H1 (cell line): Measurements from ENCODE around the gene FAM151A. TPM values are rescaled to one million over a fixed set of nuclear protein-coding genes. Genes with fewer than 3 reads are reported as not detected.

ENCODE experiments used
- CTCF ChIA-PET: fragments of 300-600 bp; sonication (Branson Sonifier 250); formaldehyde crosslinking; loops from one replicate; lab custom pipeline; 2021; ENCODE audit not compliant: partially characterized antibody; lab: Charles Lee
- POLR2A ChIA-PET: fragments of 300-600 bp; sonication (Branson Sonifier 250); formaldehyde crosslinking; loops from one replicate; lab custom pipeline; 2021; ENCODE audit warnings: inconsistent platforms; ENCODE audit not compliant: partially characterized antibody; lab: Charles Lee
- DNase-seq, 2 experiments: peaks; one replicate each; pipeline versions ENCODE4 v3.0.0 to v3.0.0-alpha.2; 2010 to 2022; ENCODE audit warnings: low spot score in 2 of 2, low read depth in 1 of 2, mixed read lengths in 1 of 2
- FAIRE-seq: peaks from 2 replicates; lab custom pipeline; 2011; peaks lifted over from hg19 to GRCh38; lab: Jason Lieb, UNC
- H2AFZ ChIP-seq: 2 replicates; pipeline ENCODE4 v1.8.1; 2012; ENCODE audit warnings: low read length, inconsistent platforms
- H2AK5ac ChIP-seq: 2 replicates; pipeline ENCODE4 v1.6.1; 2013; ENCODE audit warnings: low read depth, low read length
- H2BK120ac ChIP-seq: replicated peaks from 2 replicates; pipeline ENCODE3; 2013; ENCODE audit warnings: low read depth, low read length, inconsistent platforms
- H2BK12ac ChIP-seq: 2 replicates; pipeline ENCODE4 v1.6.1; 2013; ENCODE audit warnings: low read depth, low read length
- H2BK15ac ChIP-seq: 2 replicates; pipeline ENCODE4 v1.6.1; 2013; ENCODE audit warnings: low read length
- H2BK20ac ChIP-seq: 2 replicates; pipeline ENCODE4 v1.6.1; 2013; ENCODE audit warnings: low read length
- H2BK5ac ChIP-seq: 2 replicates; pipeline ENCODE4 v1.6.1; 2013; ENCODE audit warnings: low read depth, low read length
- H3K14ac ChIP-seq: 2 replicates; pipeline ENCODE4 v1.6.1; 2013; ENCODE audit warnings: inconsistent platforms; ENCODE audit not compliant: insufficient read length
- H3K18ac ChIP-seq: 2 replicates; pipeline ENCODE4 v1.6.1; 2013; ENCODE audit warnings: low read length; ENCODE audit errors: extremely low read depth
- H3K23ac ChIP-seq: 2 replicates; pipeline ENCODE4 v1.6.1; 2013; ENCODE audit warnings: inconsistent platforms; ENCODE audit not compliant: insufficient read length
- H3K23me2 ChIP-seq: 2 replicates; pipeline ENCODE4 v1.6.1; 2013; ENCODE audit warnings: low read depth, low read length
- H3K27ac ChIP-seq: 2 replicates; pipeline ENCODE4 v1.6.1; 2011; ENCODE audit warnings: low read depth, low read length, inconsistent platforms
- H3K27me3 ChIP-seq, 4 experiments: replicated peaks in 1 of 4; 1 replicate in 1 of 4; 2 replicates in 3 of 4; pipeline versions ENCODE4 v1.6.1 to v1.8.1; 2011 to 2013; ENCODE audit warnings: low read length in 3 of 4, mild to moderate bottlenecking in 3 of 4, inconsistent platforms in 2 of 4, mixed read lengths in 2 of 4, moderate library complexity in 1 of 4; ENCODE audit not compliant: control insufficient read depth in 3 of 4, insufficient read depth in 3 of 4; ENCODE audit errors: extremely low read depth in 1 of 4
- H3K36me3 ChIP-seq, 4 experiments: 2 replicates each; pipeline versions ENCODE4 v1.6.1 to v1.8.1; 2011 to 2013; ENCODE audit warnings: mild to moderate bottlenecking in 4 of 4, low read length in 3 of 4, moderate library complexity in 2 of 4, control low read depth in 1 of 4, inconsistent platforms in 1 of 4; ENCODE audit not compliant: insufficient read depth in 4 of 4, control insufficient read depth in 2 of 4
- H3K4ac ChIP-seq: replicated peaks from 2 replicates; pipeline ENCODE3; 2013; ENCODE audit warnings: low read length, low read depth, mixed read lengths, inconsistent platforms; ENCODE audit not compliant: insufficient read length
- H3K4me1 ChIP-seq, 4 experiments: replicated peaks in 1 of 4; 1 replicate in 1 of 4; 2 replicates in 3 of 4; pipeline versions ENCODE4 v1.6.1 to v1.8.1; 2011 to 2013; ENCODE audit warnings: low read length in 3 of 4, inconsistent platforms in 2 of 4, mixed read lengths in 1 of 4; ENCODE audit not compliant: insufficient read depth in 4 of 4, control insufficient read depth in 3 of 4
- H3K4me2 ChIP-seq, 2 experiments: 2 replicates each; pipeline versions ENCODE4 v1.6.1 to v1.8.1; 2011 to 2013; ENCODE audit warnings: low read depth in 2 of 2, low read length in 2 of 2, control low read depth in 1 of 2, inconsistent platforms in 1 of 2, mild to moderate bottlenecking in 1 of 2; ENCODE audit not compliant: insufficient read depth in 1 of 2
- H3K4me3 ChIP-seq, 4 experiments: fragments of 200-600, 300-600 bp in 1 of 4; sonication (generic), shearing (Covaris generic), sonication (Bioruptor Twin) in 1 of 4; 2 replicates each; pipeline versions ENCODE4 v1.5.1 to v1.8.1; 2011 to 2016; ENCODE audit warnings: low read length in 4 of 4, low read depth in 3 of 4, control low read depth in 2 of 4, inconsistent platforms in 2 of 4, mild to moderate bottlenecking in 2 of 4, mixed read lengths in 1 of 4, moderate library complexity in 1 of 4; ENCODE audit not compliant: insufficient read depth in 2 of 4; ENCODE audit errors: extremely low read depth in 1 of 4
- H3K56ac ChIP-seq: replicated peaks from 2 replicates; pipeline ENCODE3; 2013; ENCODE audit warnings: low read depth, mild to moderate bottlenecking, mixed read lengths, low read length, inconsistent platforms; ENCODE audit not compliant: insufficient read length
- H3K79me1 ChIP-seq: 2 replicates; pipeline ENCODE4 v1.6.1; 2013; ENCODE audit warnings: low read depth, low read length, control low read depth
- H3K79me2 ChIP-seq, 2 experiments: 2 replicates each; pipeline versions ENCODE4 v1.6.1 to v1.8.1; 2012 to 2013; ENCODE audit warnings: low read length in 2 of 2, mild to moderate bottlenecking in 2 of 2, inconsistent platforms in 1 of 2; ENCODE audit not compliant: insufficient read depth in 2 of 2, control insufficient read depth in 1 of 2
- H3K9ac ChIP-seq, 4 experiments: replicated peaks in 1 of 4; 1 replicate in 1 of 4; 2 replicates in 3 of 4; pipeline versions ENCODE4 v1.6.1 to v1.8.1; 2011 to 2013; ENCODE audit warnings: low read depth in 3 of 4, low read length in 3 of 4, control low read depth in 2 of 4, mild to moderate bottlenecking in 2 of 4, moderate library complexity in 2 of 4, inconsistent platforms in 1 of 4; ENCODE audit errors: extremely low read depth in 1 of 4
- H3K9me3 ChIP-seq, 2 experiments: 2 replicates each; pipeline versions ENCODE4 v1.6.1 to v1.8.1; 2012 to 2013; ENCODE audit warnings: mild to moderate bottlenecking in 2 of 2, moderate library complexity in 2 of 2, control low read depth in 1 of 2, inconsistent platforms in 1 of 2, low read depth in 1 of 2, low read length in 1 of 2, mixed read lengths in 1 of 2; ENCODE audit not compliant: insufficient read depth in 2 of 2
- H4K20me1 ChIP-seq, 2 experiments: replicated peaks in 1 of 2; 2 replicates each; pipeline versions ENCODE3 to v1.8.1; 2011 to 2013; ENCODE audit warnings: inconsistent platforms in 2 of 2, low read length in 2 of 2, mild to moderate bottlenecking in 1 of 2; ENCODE audit not compliant: insufficient read depth in 2 of 2, control insufficient read depth in 1 of 2
- H4K5ac ChIP-seq: 2 replicates; pipeline ENCODE4 v1.6.1; 2013; ENCODE audit warnings: low read length, low read depth, mixed read lengths, inconsistent platforms; ENCODE audit not compliant: insufficient read length
- H4K8ac ChIP-seq: 2 replicates; pipeline ENCODE4 v1.8.0; 2013; ENCODE audit warnings: mild to moderate bottlenecking, moderate library complexity, low read length, inconsistent platforms; ENCODE audit not compliant: insufficient read depth; ENCODE audit errors: extremely low read depth
- H4K91ac ChIP-seq: replicated peaks from 2 replicates; pipeline ENCODE3; 2013; ENCODE audit warnings: low read length, mixed read lengths, inconsistent platforms; ENCODE audit not compliant: insufficient read length
- BACH1 ChIP-seq: IDR thresholded peaks from 2 replicates; pipeline ENCODE4 v1.6.1; 2012; ENCODE audit warnings: low read length, improper control_type of control experiment
- JUND ChIP-seq: IDR thresholded peaks from 2 replicates; pipeline ENCODE4 v1.6.1; 2011; ENCODE audit warnings: mild to moderate bottlenecking, improper control_type of control experiment, low read length
- KDM1A ChIP-seq: fragments of 200-600, 300-600 bp; sonication (generic); IDR thresholded peaks from 2 replicates; pipeline ENCODE4 v1.7.1; 2016; ENCODE audit warnings: mild to moderate bottlenecking, low read length, borderline replicate concordance
- POLR2A ChIP-seq, 2 experiments: IDR thresholded peaks; 1 replicate in 1 of 2; 2 replicates in 1 of 2; pipeline ENCODE4 v1.6.1; 2011; ENCODE audit warnings: low read depth in 2 of 2, low read length in 2 of 2, mild to moderate bottlenecking in 2 of 2; ENCODE audit errors: control extremely low read depth in 1 of 2
- RNF2 ChIP-seq: fragments of 200-900, 300-1000 bp; sonication (generic); IDR thresholded peaks from 2 replicates; pipeline ENCODE4 v1.7.1; 2016; ENCODE audit warnings: borderline replicate concordance, low read depth, mild to moderate bottlenecking, antibody characterized with exemption, low read length; ENCODE audit not compliant: poor library complexity, severe bottlenecking; ENCODE audit errors: missing control alignments
- SRF ChIP-seq: IDR thresholded peaks from 2 replicates; pipeline ENCODE4 v1.6.1; 2011; ENCODE audit warnings: mild to moderate bottlenecking, low read depth, low read length, moderate library complexity
- TAF1 ChIP-seq: IDR thresholded peaks from 2 replicates; pipeline ENCODE4 v1.6.1; 2011; ENCODE audit warnings: mild to moderate bottlenecking, low read depth, low read length
- TCF12 ChIP-seq: IDR thresholded peaks from 2 replicates; pipeline ENCODE4 v1.6.1; 2011; ENCODE audit warnings: low read depth, mild to moderate bottlenecking, low read length
- YY1 ChIP-seq: IDR thresholded peaks from 2 replicates; pipeline ENCODE4 v1.6.1; 2011; ENCODE audit warnings: low read depth, mild to moderate bottlenecking, low read length
- WGBS, 2 experiments: shearing (Covaris generic) in 1 of 2; methylation state at CpG; one replicate each; pipeline versions ENCODE4 v1.1.6 to v1.1.7; 2013 to 2015; ENCODE audit warnings: low lambda C conversion rate in 2 of 2, mixed read lengths in 2 of 2, inconsistent platforms in 1 of 2, low coverage in 1 of 2, missing lambda C conversion rate in 1 of 2; ENCODE audit not compliant: insufficient replicate concordance in 2 of 2, insufficient coverage in 1 of 2, insufficient read length in 1 of 2; ENCODE audit errors: extremely low coverage in 1 of 2, missing lambda C conversion rate in 1 of 2; 5-methylcytosine and 5-hydroxymethylcytosine counted together
- polyA plus RNA-seq, 7 experiments: library from polyadenylated mRNA; depleted of rRNA in 3 of 7; stranded (reverse) in 5 of 7; unstranded in 2 of 7; fragments of >200 nt in 5 of 7; fragments of 200-250 nt in 2 of 7; gene quantifications; 1 replicate in 5 of 7; 2 replicates in 1 of 7; 4 replicates in 1 of 7; pipeline versions ENCODE4 v1.2.1 to v1.2.3, GENCODE V29; 2011 to 2013; ENCODE audit warnings: missing spikeins in 2 of 7, mixed read lengths in 2 of 7
- total RNA-seq: library from RNA; stranded (reverse); fragmentation: NEBNext Ultra II Directional; extraction: Animal tissue kit (Norgen Biotek cat#: 25700); gene quantifications from 2 replicates; pipeline ENCODE4 v1.2.1, GENCODE V29; 2021

The FAM151A gene
- total and polyA plus RNA-seq, 2 of the 8 experiments (the other 6 are each of a cell fraction or from before 2014, with no cell fraction given) = not detected

DNA sequence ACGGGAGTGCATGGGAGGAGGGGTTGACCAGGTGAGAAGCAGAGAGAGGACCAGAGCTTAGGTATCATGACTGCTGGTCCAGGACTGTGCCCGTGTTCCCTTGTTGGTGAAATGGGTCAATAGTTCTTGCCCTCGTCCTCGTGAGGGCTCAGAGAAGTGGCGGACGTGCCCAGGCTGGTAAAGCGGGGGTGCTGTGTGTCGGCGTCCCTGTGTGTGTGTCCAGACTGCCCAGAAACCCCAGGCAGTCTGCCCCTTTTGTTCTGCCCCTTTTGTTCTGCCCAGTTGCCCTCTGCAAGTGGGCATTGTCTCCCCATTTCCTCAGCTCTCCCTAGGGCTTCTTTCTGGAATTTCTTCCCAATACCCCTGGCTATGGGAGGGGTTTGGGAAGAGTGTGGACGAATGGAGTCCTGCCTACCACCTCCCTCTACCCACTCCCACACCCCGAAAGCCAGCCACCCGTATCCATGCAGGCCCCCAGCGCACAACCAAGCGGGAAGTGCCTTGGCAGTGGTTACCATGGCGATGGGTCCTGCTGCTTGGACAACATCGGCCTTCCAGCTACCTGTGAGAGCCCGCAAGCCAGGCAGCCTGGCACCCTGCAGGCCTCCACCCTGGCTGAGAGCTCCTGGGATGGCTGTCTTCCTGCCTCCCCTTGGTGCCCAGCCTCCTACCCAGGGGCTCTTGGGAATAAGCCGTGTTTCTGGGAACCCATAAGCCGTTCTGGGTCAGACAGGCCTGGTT is 40.6 kb downstream of the FAM151A start:
- DNase-seq (peak in 1 of 2 experiments; percentile 78), FAIRE-seq (no peak)
- peak overlapping the region; percentile 3 to 48; a peak in 2 of 4 replicates for H3K4me2 ChIP-seq
- H3K27me3 ChIP-seq = no peaks in the 10 kb centered on the region
- peak overlapping the region; percentile 92 for H2BK15ac ChIP-seq
- peaks cover 19 to 21% (median 20%) of the 10 kb centered on the region in 4 experiments for H3K4me1 ChIP-seq
- TF ChIP-seq TAF1 (0 out of 2 replicates have a peak, but pooled peaks have one; percentile 21), JUND (no peak), TCF12 (no peak), RNF2 (no peak), KDM1A (no peak), POLR2A (IDR thresholded peaks at IDR 0.05; ENCODE audit: control extremely low read depth in 1 of 2, low read depth in 2 of 2, low read length in 2 of 2) (no peak), BACH1 (0 out of 2 replicates have a peak, but pooled peaks have one; percentile 15), SRF (no peak), YY1 (0 out of 2 replicates have a peak, but pooled peaks have one; percentile 6)
- H4K5ac ChIP-seq = no peak overlapping the region
- H3K79me2 ChIP-seq = no peaks in the 10 kb centered on the region
- peak overlapping the region; percentile 82 for H2AK5ac ChIP-seq
- CTCF ChIA-PET = interaction anchor here (0.6 to 2.0 kb wide), 6 partner anchors 10 to 1815 kb away, joined by 3 to 6 read pairs (median 3); no protein-coding TSS in a partner anchor
- peak overlapping the region; percentile 25 for H4K91ac ChIP-seq
- peak overlapping the region; percentile 82 for H2BK12ac ChIP-seq
- no peak overlapping the region for H3K23ac ChIP-seq
- WGBS, 2 experiments = 67% methylated on average over 19 of the region's 19 CpGs; no CpG with 5 or more reads in 1 of the 2 experiments
- H3K4me3 ChIP-seq = no peak overlapping the region
- peak overlapping the region in 1 of 4 experiments; percentile 14; a peak in 2 of 7 replicates for H3K9ac ChIP-seq
- H2BK120ac ChIP-seq = peak overlapping the region; percentile 66
- no peak overlapping the region for H2BK20ac ChIP-seq
- H3K79me1 ChIP-seq = no peaks in the 10 kb centered on the region
- peak overlapping the region; percentile 83 for H3K18ac ChIP-seq
- no peaks in the 10 kb centered on the region for H3K9me3 ChIP-seq
- no peak overlapping the region for H2AFZ ChIP-seq
- H3K36me3 ChIP-seq = no peaks in the 10 kb centered on the region
- no peak overlapping the region for H3K14ac ChIP-seq
- no peak overlapping the region; the same call in 1 of the 2 replicates for H4K8ac ChIP-seq
- no peaks in the 10 kb centered on the region for H4K20me1 ChIP-seq
- peak overlapping the region; percentile 73 for H3K27ac ChIP-seq
- H3K23me2 ChIP-seq = no peaks in the 10 kb centered on the region
- H3K4ac ChIP-seq = peak overlapping the region; percentile 48
- H2BK5ac ChIP-seq = peak overlapping the region; percentile 89; the same call in 1 of the 2 replicates
- H3K56ac ChIP-seq = no peak overlapping the region
- POLR2A ChIA-PET = interaction anchor here (0.8 to 1.8 kb wide), 9 partner anchors 10 to 1030 kb away, joined by 3 to 5 read pairs (median 3); partner anchors contain the start of gene ACOT11
